ENCODE measurements around the gene NDUFB7. TPM values are rescaled to one million over a fixed set of nuclear protein-coding genes. Genes with fewer than 3 reads are reported as not detected.
"Not testable (repeated sequence)": the region's sequence is repeated elsewhere in the genome, so short reads cannot be mapped to it uniquely, and the experiment has no call there.

NDUFB7 gene
- total RNA-seq, 2 donors from 2014 or later = 507 to 534 TPM

DNA sequence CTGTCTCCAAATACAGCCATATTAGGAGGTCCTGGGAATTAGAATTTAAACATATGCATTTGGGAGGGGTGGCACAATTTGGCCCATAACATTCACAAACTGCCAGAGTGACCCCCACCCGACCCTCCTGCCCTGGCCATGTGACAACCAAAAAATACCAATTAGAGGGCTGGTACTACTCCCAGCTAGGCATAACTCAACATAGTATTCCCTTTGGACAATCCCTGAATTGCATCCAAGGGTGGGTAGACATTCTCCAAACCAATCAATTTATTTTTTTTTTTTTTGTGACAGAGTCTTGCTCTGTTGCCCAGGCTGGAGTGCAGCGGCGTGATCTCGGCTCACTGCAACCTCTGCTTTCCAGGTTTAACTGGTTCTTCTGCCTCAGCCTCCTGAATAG lies 40.8 kb upstream of the NDUFB7 start:
- no peaks in the 10 kb centered on the region for H3K36me3 ChIP-seq
- no peaks in the 10 kb centered on the region for H3K27me3 ChIP-seq (replicated peaks; ENCODE audit: insufficient read depth)
- 92% methylated on average over 4 of the region's 4 CpGs for WGBS
- no peak for TF ChIP-seq CTCF (IDR thresholded peaks at IDR 0.05)
- no peak for TF ChIP-seq POLR2A (IDR thresholded peaks at IDR 0.05)
- no peak for TF ChIP-seq POLR2AphosphoS5 (IDR thresholded peaks at IDR 0.05)
- no peaks in the 10 kb centered on the region for H3K9me3 ChIP-seq
- H3K4me1 ChIP-seq (replicated peaks) = no peaks in the 10 kb centered on the region
- H3K4me3 ChIP-seq = no peak overlapping the region
- intact Hi-C loops (cut with DNase I) = no loop called here
- DNase-seq (ENCODE audit: low spot score) = no peak
- H3K27ac ChIP-seq = no peak overlapping the region

GRCh38 chr19:14612242-14612641 lies 40.4 kb upstream of the NDUFB7 start:
- H3K4me3 ChIP-seq; H3K27me3 ChIP-seq (replicated peaks; ENCODE audit: insufficient read depth); H3K36me3 ChIP-seq; H3K4me1 ChIP-seq (replicated peaks); H3K9me3 ChIP-seq; intact Hi-C loops (cut with DNase I); DNase-seq (ENCODE audit: low spot score); H3K27ac ChIP-seq: not testable (repeated sequence)
- WGBS = 83% methylated on average over 5 of the region's 5 CpGs

DNA sequence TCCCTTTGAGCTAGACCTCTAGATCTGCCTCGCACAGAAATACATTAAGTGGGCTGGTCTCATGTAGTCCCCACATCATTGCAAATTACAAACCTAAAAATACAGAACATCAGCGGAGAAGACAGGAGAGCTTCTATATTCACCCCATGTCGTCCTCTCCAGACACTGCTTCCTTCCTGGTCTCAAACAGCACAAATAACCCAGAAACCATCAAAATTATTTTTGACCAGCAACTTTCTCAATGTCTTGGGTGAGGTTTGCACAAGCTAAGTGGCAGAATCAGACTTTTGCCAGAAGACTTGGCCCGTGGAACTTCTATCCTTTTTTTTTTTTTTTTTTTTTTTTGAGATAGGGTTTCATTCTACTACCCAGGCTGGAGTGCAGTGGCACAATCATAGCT lies 39.2 kb upstream of the NDUFB7 start:
- Histone ChIP-seq H3K27me3 (replicated peaks; ENCODE audit: insufficient read depth) (no peaks in the 10 kb centered on the region), H3K4me1 (replicated peaks) (no peaks in the 10 kb centered on the region), H3K27ac (no peak overlapping the region), H3K36me3 (no peaks in the 10 kb centered on the region), H3K4me3 (no peak overlapping the region), H3K9me3 (no peaks in the 10 kb centered on the region)
- intact Hi-C loops (cut with DNase I) = no loop called here
- TF ChIP-seq POLR2AphosphoS5 (IDR thresholded peaks at IDR 0.05) (no peak), POLR2A (IDR thresholded peaks at IDR 0.05) (no peak), CTCF (IDR thresholded peaks at IDR 0.05) (no peak)
- WGBS = 67% methylated on average over 4 of the region's 4 CpGs
- DNase-seq (ENCODE audit: low spot score) = no peak

DNA sequence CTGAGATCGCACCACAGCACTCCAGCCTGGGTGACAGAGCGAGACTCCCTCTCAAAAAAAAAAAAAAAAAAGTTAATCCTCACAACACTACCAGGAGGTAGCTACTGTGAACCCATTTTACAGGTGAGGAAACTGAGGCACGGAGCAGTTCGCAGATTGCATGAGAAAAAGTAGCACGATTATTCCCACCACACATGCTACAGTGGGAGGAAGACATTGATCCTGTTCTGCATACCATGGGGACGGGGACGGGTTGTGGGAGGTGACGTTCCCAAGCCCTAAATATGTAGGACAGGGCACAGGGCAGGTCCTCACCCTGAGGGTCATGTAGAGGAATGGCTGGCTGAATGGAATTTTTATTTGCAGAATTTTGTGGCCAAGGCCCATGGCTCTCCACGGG lies 34.8 kb upstream of the NDUFB7 start:
- intact Hi-C loops (cut with DNase I) = no loop called here
- no peak overlapping the region for H3K27ac ChIP-seq
- no peaks in the 10 kb centered on the region for H3K9me3 ChIP-seq
- TF ChIP-seq POLR2A (IDR thresholded peaks at IDR 0.05) (no peak), POLR2AphosphoS5 (IDR thresholded peaks at IDR 0.05) (no peak), CTCF (IDR thresholded peaks at IDR 0.05) (no peak)
- H3K27me3 ChIP-seq (replicated peaks; ENCODE audit: insufficient read depth) = no peaks in the 10 kb centered on the region
- 78% methylated on average over 9 of the region's 9 CpGs for WGBS
- H3K36me3 ChIP-seq = no peaks in the 10 kb centered on the region
- no peak for DNase-seq (ENCODE audit: low spot score)
- H3K4me3 ChIP-seq = no peak overlapping the region
- H3K4me1 ChIP-seq (replicated peaks) = no peaks in the 10 kb centered on the region

DNA sequence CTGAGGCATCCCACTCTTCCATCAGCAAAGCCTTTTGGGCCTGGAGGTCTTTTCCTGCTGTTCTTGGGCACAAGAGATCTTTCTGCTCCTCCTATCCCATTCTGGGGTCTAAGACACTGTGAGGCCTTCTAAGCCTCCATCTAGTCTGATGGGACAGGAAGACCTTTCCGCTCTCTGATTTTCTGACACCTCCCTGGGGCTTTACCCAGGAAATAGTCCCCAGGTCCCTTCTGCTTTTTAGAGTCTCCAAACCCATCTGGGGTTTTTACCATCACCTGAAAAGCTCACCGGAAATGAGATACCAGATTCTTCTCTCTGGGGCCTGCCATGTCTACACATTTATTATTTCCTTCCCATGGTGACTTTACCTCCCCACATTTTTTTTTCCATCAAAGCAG lies 32.1 kb upstream of the NDUFB7 start:
- no peaks in the 10 kb centered on the region for H3K4me1 ChIP-seq (replicated peaks)
- no peak for DNase-seq (ENCODE audit: low spot score)
- H3K27ac ChIP-seq = no peak overlapping the region
- no peaks in the 10 kb centered on the region for H3K27me3 ChIP-seq (replicated peaks; ENCODE audit: insufficient read depth)
- no peaks in the 10 kb centered on the region for H3K36me3 ChIP-seq
- 82% methylated on average over 2 of the region's 2 CpGs for WGBS
- no peaks in the 10 kb centered on the region for H3K9me3 ChIP-seq
- H3K4me3 ChIP-seq = no peak overlapping the region
- TF ChIP-seq CTCF (IDR thresholded peaks at IDR 0.05) (no peak), POLR2A (IDR thresholded peaks at IDR 0.05) (no peak), POLR2AphosphoS5 (IDR thresholded peaks at IDR 0.05) (no peak)
- intact Hi-C loops (cut with DNase I) = no loop called here
